GM12878 (cell line): ENCODE data around the gene MMP19.

ENCODE experiments used
- EZH2 ChIP-seq: IDR thresholded peaks from 2 replicates; pipeline ENCODE4 v1.6.1; 2012; ENCODE audit warnings: low read depth, mild to moderate bottlenecking, control low read depth, inconsistent platforms, low read length, borderline replicate concordance; ENCODE audit not compliant: control insufficient read depth
- MXI1 ChIP-seq: fragments of 150-350 bp; IDR thresholded peaks from 2 replicates; pipeline ENCODE4 v1.6.1; 2011; ENCODE audit warnings: low read depth, mild to moderate bottlenecking, inconsistent platforms, low read length, improper control_type of control experiment
- TF ChIP-seq, protein P1 (sequence below): fragments of 450-650 bp; IDR thresholded peaks from 2 replicates; pipeline ENCODE4 v1.6.1; 2017; ENCODE audit warnings: mild to moderate bottlenecking

DNA sequence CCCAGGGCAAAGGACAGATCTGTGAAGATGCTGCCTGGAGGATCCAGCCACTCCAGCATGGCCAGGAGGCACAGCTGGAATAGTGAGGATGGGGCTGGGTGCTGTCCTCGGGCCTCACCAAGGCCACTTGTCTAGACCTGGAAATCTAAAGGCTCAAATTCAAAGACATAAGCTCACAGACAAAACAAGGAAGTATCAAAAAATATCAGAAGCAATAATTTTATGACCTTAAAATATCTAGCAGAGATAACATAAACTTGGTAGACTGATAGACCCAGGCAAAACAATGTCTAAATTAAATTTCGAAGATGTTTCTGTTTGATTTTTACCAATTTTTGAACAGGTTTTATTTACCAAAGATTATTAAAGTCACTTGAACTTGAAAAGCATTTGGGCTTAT, 22.6 kb upstream of the MMP19 start:
- TF ChIP-seq, protein P1, sequence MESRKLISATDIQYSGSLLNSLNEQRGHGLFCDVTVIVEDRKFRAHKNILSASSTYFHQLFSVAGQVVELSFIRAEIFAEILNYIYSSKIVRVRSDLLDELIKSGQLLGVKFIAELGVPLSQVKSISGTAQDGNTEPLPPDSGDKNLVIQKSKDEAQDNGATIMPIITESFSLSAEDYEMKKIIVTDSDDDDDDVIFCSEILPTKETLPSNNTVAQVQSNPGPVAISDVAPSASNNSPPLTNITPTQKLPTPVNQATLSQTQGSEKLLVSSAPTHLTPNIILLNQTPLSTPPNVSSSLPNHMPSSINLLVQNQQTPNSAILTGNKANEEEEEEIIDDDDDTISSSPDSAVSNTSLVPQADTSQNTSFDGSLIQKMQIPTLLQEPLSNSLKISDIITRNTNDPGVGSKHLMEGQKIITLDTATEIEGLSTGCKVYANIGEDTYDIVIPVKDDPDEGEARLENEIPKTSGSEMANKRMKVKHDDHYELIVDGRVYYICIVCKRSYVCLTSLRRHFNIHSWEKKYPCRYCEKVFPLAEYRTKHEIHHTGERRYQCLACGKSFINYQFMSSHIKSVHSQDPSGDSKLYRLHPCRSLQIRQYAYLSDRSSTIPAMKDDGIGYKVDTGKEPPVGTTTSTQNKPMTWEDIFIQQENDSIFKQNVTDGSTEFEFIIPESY, result no peak
- TF ChIP-seq EZH2 (no peak), MXI1 (no peak)
